K562 (cell line): ENCODE results near the gene IL4I1. TPM values are rescaled to one million over a fixed set of nuclear protein-coding genes. Genes with fewer than 3 reads are reported as not detected.

Experiments
- ATAC-seq: fragments of 200-7000 bp; cut with Tn5 transposase; 3 replicates; pipeline ENCODE4 v1.9.1; 2020; ENCODE audit warnings: moderate library complexity
- BruUV-seq: library from RNA; stranded (reverse); fragments of 400-500 nt; replicated peaks from 2 replicates; lab custom pipeline; 2021; lab: Mats Ljungman, UMichigan
- CTCF ChIA-PET: fragments of 300-600 bp; formaldehyde crosslinking; extraction: SDS; loops from one replicate; lab custom pipeline; 2021; ENCODE audit warnings: low intra/inter-chr PET ratio; lab: Yijun Ruan, JAX
- POLR2A ChIA-PET: fragments of 300-600, 350-650 bp; sonication (Branson Sonifier 250); formaldehyde crosslinking; extraction: SDS; loops from one replicate; lab custom pipeline; 2021; ENCODE audit warnings: antibody characterized with exemption, inconsistent platforms; lab: Yijun Ruan, JAX
- DNase-seq, 4 experiments: peaks; one replicate each; pipeline versions ENCODE4 v3.0.0 to v3.0.0-alpha.2; 2011 to 2018; ENCODE audit warnings: low spot score in 3 of 4, mixed read lengths in 3 of 4; ENCODE audit errors: extremely low read depth in 1 of 4
- FAIRE-seq: peaks from 2 replicates; lab custom pipeline; 2011; peaks lifted over from hg19 to GRCh38; lab: Jason Lieb, UNC
- H2AFZ ChIP-seq: 2 replicates; pipeline ENCODE4 v1.6.0; 2011; ENCODE audit warnings: low read depth, low read length, control low read depth, inconsistent platforms
- H3K27ac ChIP-seq: fragments of 200-600 bp; 3 replicates; pipeline ENCODE4 v1.8.0; 2011; ENCODE audit warnings: low read depth, mild to moderate bottlenecking, control low read depth, inconsistent platforms, low read length, moderate library complexity, mixed read lengths; ENCODE audit errors: extremely low read depth
- H3K27me3 ChIP-seq, 2 experiments: fragments of 300-600 bp in 1 of 2; 2 replicates in 1 of 2; 3 replicates in 1 of 2; pipeline versions ENCODE4 v1.6.0 to v1.8.0; 2011; ENCODE audit warnings: inconsistent platforms in 2 of 2, low read length in 2 of 2, mild to moderate bottlenecking in 1 of 2, mixed read lengths in 1 of 2, moderate library complexity in 1 of 2; ENCODE audit not compliant: control insufficient read depth in 2 of 2, insufficient read depth in 2 of 2
- H3K36me3 ChIP-seq: fragments of 300-600 bp; 3 replicates; pipeline ENCODE4 v1.8.0; 2011; ENCODE audit warnings: mild to moderate bottlenecking, low read length, inconsistent platforms; ENCODE audit not compliant: control insufficient read depth, insufficient read depth
- H3K4me1 ChIP-seq, 2 experiments: fragments of 200-600 bp in 1 of 2; replicated peaks in 1 of 2; 2 replicates in 1 of 2; 3 replicates in 1 of 2; pipeline versions ENCODE4 v1.5.1 to v1.8.0; 2011; ENCODE audit warnings: inconsistent platforms in 2 of 2, low read length in 2 of 2, mild to moderate bottlenecking in 1 of 2, mixed read lengths in 1 of 2, moderate library complexity in 1 of 2; ENCODE audit not compliant: control insufficient read depth in 2 of 2, insufficient read depth in 2 of 2
- H3K4me2 ChIP-seq: 2 replicates; pipeline ENCODE4 v1.6.1; 2011; ENCODE audit warnings: low read length, control low read depth, inconsistent platforms, mixed read lengths; ENCODE audit not compliant: insufficient read depth
- H3K4me3 ChIP-seq: fragments of 200-600 bp; sonication (generic), shearing (Covaris generic); 2 replicates; pipeline ENCODE4 v1.5.1; 2016; ENCODE audit warnings: control low read depth, inconsistent platforms
- H3K79me2 ChIP-seq: fragments of 200-600 bp; 3 replicates; pipeline ENCODE4 v1.8.0; 2011; ENCODE audit warnings: low read length, inconsistent platforms; ENCODE audit not compliant: control insufficient read depth, insufficient read depth
- H3K9ac ChIP-seq, 2 experiments: 2 replicates each; pipeline versions ENCODE4 v1.6.0 to v1.6.1; 2011; ENCODE audit warnings: low read depth in 2 of 2, low read length in 2 of 2, control low read depth in 1 of 2, inconsistent platforms in 1 of 2, mild to moderate bottlenecking in 1 of 2, mixed read lengths in 1 of 2; ENCODE audit not compliant: insufficient read depth in 1 of 2
- H3K9me1 ChIP-seq: one replicate; pipeline ENCODE4 v1.6.0; 2011; ENCODE audit warnings: inconsistent platforms, mild to moderate bottlenecking, low read length, moderate library complexity; ENCODE audit not compliant: control insufficient read depth, insufficient read depth
- H3K9me3 ChIP-seq: replicated peaks from 2 replicates; pipeline ENCODE4 v1.5.1; 2011; ENCODE audit warnings: low read depth, low read length, inconsistent platforms; ENCODE audit not compliant: control insufficient read depth, insufficient read depth
- H4K20me1 ChIP-seq: replicated peaks from 2 replicates; pipeline ENCODE4 v1.6.1; 2011; ENCODE audit warnings: low read length, inconsistent platforms, mixed read lengths; ENCODE audit not compliant: control insufficient read depth, insufficient read depth
- GABPB1 ChIP-seq: sonication (generic); formaldehyde crosslinking; IDR thresholded peaks from 2 replicates; pipeline ENCODE4 v1.8.0; 2022; ENCODE audit warnings: mild to moderate bottlenecking, missing genetic modification reagents
- POLR2AphosphoS5 ChIP-seq: IDR thresholded peaks from 2 replicates; pipeline ENCODE4 v1.6.1; 2011; ENCODE audit warnings: mild to moderate bottlenecking, low read depth, low read length, moderate library complexity; ENCODE audit not compliant: control insufficient read depth, insufficient read depth
- POLR2G ChIP-seq: fragments of 200-400 bp; formaldehyde crosslinking; IDR thresholded peaks from 2 replicates; pipeline ENCODE4 v1.6.1; 2017; ENCODE audit warnings: low read depth, mild to moderate bottlenecking, antibody characterized with exemption, low read length, moderate library complexity
- RBFOX2 ChIP-seq: fragments of 200-400 bp; formaldehyde crosslinking; IDR thresholded peaks from 2 replicates; pipeline ENCODE4 v1.6.1; 2017; ENCODE audit warnings: low read depth, mild to moderate bottlenecking, low read length, moderate library complexity
- WGBS: fragments of 100-300 bp; shearing (Covaris generic); methylation state at CpG from one replicate; pipeline ENCODE4 v1.1.6; 2016; ENCODE audit warnings: low coverage, mixed read lengths; ENCODE audit not compliant: insufficient coverage; ENCODE audit errors: missing lambda C conversion rate; 5-methylcytosine and 5-hydroxymethylcytosine counted together
- in situ Hi-C: fragments of 300-500 bp; cut with MboI; formaldehyde crosslinking; loops from 4 replicates; pipeline ENCODE4 v1.15.0; 2018; ENCODE audit warnings: inconsistent platforms, mixed read lengths
- intact Hi-C: fragments of 100-400 bp; cut with micrococcal nuclease; formaldehyde crosslinking; loops from 2 replicates; pipeline ENCODE4 v1.14.2; 2022
- polyA plus RNA-seq, 8 experiments: library from polyadenylated mRNA; depleted of rRNA in 4 of 8; stranded (reverse) in 5 of 8; unstranded in 3 of 8; fragments of >200 nt; fragmentation: Nextera tagmentation in 2 of 8; fragmentation: Illumina TruSeq in 1 of 8; extraction: Ambion mirVana in 2 of 8; extraction: Trizol in 1 of 8; gene quantifications; 2 replicates each; pipeline versions ENCODE4 v1.2.1 to v1.2.3, GENCODE V29; 2011 to 2014; ENCODE audit warnings: inconsistent platforms in 1 of 8, missing spikeins in 1 of 8
- total RNA-seq, 7 experiments: library from RNA; depleted of rRNA in 6 of 7; stranded (reverse); fragments of >200 nt in 6 of 7; fragmentation: Illumina TruSeq in 2 of 7; extraction: Trizol in 2 of 7; gene quantifications; 2 replicates each; pipeline versions ENCODE4 v1.2.1 to v1.2.3, GENCODE V29; 2011 to 2021; ENCODE audit warnings: low replicate concordance in 1 of 7
- TF ChIP-seq, protein P1 (sequence below): fragments of 250-450 bp; sonication (Bioruptor Pico); IDR thresholded peaks from 2 replicates; pipeline ENCODE4 v1.6.1; 2021; ENCODE audit warnings: mild to moderate bottlenecking
- TF ChIP-seq, protein P2 (sequence below): sonication (generic); formaldehyde crosslinking; IDR thresholded peaks from 2 replicates; pipeline ENCODE4 v1.8.1; 2023; ENCODE audit warnings: mild to moderate bottlenecking, missing genetic modification reagents

The IL4I1 gene
- total and polyA plus RNA-seq, 9 of the 15 experiments (the other 6 are each of a cell fraction or from before 2014, with no cell fraction given) = 0.06 to 0.95 (median 0.43) TPM; not detected in 2

DNA sequence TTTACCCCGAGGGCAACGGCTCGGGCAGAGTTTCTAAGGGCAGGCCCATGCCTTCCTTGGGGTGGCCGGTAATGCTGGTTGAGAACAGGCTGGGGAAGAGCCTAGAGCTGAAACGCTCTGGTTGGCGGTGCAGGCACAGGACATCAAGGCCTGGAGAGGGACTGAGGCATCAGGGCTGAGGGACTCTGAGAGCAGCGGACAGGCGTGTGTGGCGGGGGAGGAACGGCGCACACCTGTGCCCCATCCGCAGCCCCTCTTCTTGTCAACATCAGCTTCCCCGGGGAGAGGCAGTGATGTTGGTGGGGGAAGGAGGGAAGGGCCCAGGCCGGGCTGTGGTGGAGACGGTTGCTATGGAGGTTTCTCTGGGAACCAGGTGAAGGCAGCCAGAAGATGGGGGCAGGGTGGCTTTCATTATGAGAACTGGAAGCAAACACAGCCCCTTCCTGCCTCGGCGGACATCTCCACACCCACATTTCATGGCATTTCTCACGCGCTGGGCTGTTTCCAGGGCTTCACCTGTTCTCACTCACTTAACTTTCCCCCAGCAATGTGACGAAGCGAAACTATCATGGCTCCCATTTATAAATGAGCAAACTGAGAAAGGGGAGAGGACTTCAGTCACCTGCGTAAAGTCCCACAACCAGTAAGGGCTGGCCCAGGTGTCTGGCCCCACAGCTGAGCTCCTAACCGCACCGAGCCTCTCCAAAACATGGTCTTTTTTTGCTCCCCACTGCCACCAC, 24.1 kb upstream of the IL4I1 start:
- DNase-seq = no peak
- ChIA-PET POLR2A (interaction anchor here (1.5 to 13.2 kb wide), 4 partner anchors 8 to 26 kb away, joined by 4 to 105 read pairs (median 14); partner anchors contain the start of genes ATF5 and NUP62), CTCF (no interaction called here)
- intact Hi-C loops = no loop called here
- Histone ChIP-seq H3K36me3 (peaks cover 92% of the 10 kb centered on the region), H3K27me3 (no peaks in the 10 kb centered on the region), H3K4me3 (no peak overlapping the region), H3K9ac (no peak overlapping the region), H3K79me2 (peaks cover 91% of the 10 kb centered on the region), H3K4me1 (peaks cover 15 to 37% of the 10 kb centered on the region in 2 experiments; a peak in 4 of 5 replicates), H2AFZ (no peak overlapping the region), H3K27ac (no peak overlapping the region), H3K9me1 (peaks cover 9% of the 10 kb centered on the region), H3K9me3 (no peaks in the 10 kb centered on the region), H4K20me1 (peaks cover 35% of the 10 kb centered on the region), H3K4me2 (no peak overlapping the region)
- in situ Hi-C loops = no loop called here
- BruUV-seq = no TSS peak
- no peak for ATAC-seq
- TF ChIP-seq, protein P1, sequence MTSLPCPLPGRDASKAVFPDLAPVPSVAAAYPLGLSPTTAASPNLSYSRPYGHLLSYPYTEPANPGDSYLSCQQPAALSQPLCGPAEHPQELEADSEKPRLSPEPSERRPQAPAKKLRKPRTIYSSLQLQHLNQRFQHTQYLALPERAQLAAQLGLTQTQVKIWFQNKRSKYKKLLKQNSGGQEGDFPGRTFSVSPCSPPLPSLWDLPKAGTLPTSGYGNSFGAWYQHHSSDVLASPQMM (CRISPR knock-in tag) = no peak
- TF ChIP-seq RBFOX2 (peak; percentile 58), GABPB1 (CRISPR knock-in tag) (no peak), POLR2AphosphoS5 (0 out of 2 replicates have a peak, but pooled peaks have one; percentile 14), POLR2G (peak; percentile 54; the same call in 1 of the 2 replicates)
- TF ChIP-seq, protein P2, sequence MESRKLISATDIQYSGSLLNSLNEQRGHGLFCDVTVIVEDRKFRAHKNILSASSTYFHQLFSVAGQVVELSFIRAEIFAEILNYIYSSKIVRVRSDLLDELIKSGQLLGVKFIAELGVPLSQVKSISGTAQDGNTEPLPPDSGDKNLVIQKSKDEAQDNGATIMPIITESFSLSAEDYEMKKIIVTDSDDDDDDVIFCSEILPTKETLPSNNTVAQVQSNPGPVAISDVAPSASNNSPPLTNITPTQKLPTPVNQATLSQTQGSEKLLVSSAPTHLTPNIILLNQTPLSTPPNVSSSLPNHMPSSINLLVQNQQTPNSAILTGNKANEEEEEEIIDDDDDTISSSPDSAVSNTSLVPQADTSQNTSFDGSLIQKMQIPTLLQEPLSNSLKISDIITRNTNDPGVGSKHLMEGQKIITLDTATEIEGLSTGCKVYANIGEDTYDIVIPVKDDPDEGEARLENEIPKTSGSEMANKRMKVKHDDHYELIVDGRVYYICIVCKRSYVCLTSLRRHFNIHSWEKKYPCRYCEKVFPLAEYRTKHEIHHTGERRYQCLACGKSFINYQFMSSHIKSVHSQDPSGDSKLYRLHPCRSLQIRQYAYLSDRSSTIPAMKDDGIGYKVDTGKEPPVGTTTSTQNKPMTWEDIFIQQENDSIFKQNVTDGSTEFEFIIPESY = 0 out of 2 replicates have a peak, but pooled peaks have one; percentile 14
- no peak for FAIRE-seq
- WGBS = 92% methylated on average over 23 of the region's 24 CpGs
